ENCODE results near the gene LRFN4. TPM values are rescaled to one million over a fixed set of nuclear protein-coding genes. Genes with fewer than 3 reads are reported as not detected.
A peak's percentile ranks its signal among the peaks of the same experiment; 100 is the strongest.

The LRFN4 gene
- total and polyA plus RNA-seq, 10 donors: 3.3 to 12.0 (median 8.0) TPM

DNA sequence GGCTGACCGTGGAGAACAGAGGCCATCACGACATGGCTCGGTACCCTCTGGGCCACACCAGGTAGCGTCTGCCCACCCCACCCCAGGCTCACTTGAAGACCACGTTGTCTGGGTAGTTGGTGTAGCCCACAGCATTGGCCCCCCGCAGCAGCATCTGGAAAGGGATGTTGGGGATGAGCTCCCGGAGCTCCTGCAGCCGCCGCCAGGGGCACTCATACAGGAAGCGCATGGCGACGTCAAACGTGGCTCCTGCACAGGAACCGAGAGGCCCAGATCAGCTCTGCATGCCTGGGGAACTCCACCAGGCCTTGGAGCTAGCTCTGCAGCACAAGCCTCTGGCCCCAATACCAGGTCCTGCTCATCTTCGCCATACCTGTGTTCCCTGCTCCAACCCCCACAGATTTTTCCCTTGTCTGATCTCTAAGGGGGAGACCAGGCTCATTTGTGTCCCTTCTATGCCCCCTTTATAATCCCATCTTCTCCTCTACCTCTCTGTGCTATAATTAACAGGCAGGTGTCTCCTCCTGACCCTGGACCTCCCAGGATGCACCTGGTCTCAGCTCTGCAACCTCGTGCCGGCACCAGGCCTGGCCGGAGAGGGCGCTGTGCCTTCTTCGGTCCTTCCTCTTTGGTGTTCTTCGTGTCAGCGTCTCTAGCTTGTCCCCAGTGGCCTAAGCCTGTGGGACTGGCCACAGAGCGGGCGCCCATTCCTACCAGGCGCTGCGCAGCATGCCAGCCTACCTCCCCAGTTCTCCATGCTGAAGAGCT, 5.0 kb upstream of the LRFN4 start:
- Histone ChIP-seq H3K27me3 (replicated peaks in 1 of 7) (no peaks in the 10 kb centered on the region), H3K27ac (no peak overlapping the region), H3K9me3 (no peaks in the 10 kb centered on the region), H3K4me1 (peaks cover 5 to 28% (median 16%) of the 10 kb centered on the region in 6 donors), H3K4me3 (no peak overlapping the region), H3K36me3 (peaks cover 0 to 27% (median 11%) of the 10 kb centered on the region in 6 donors)
- TF ChIP-seq POLR2AphosphoS5 (IDR thresholded peaks at IDR 0.05) (no peak), POLR2A (IDR thresholded peaks at IDR 0.05) (no peak)
- TF ChIP-seq, protein P1, sequence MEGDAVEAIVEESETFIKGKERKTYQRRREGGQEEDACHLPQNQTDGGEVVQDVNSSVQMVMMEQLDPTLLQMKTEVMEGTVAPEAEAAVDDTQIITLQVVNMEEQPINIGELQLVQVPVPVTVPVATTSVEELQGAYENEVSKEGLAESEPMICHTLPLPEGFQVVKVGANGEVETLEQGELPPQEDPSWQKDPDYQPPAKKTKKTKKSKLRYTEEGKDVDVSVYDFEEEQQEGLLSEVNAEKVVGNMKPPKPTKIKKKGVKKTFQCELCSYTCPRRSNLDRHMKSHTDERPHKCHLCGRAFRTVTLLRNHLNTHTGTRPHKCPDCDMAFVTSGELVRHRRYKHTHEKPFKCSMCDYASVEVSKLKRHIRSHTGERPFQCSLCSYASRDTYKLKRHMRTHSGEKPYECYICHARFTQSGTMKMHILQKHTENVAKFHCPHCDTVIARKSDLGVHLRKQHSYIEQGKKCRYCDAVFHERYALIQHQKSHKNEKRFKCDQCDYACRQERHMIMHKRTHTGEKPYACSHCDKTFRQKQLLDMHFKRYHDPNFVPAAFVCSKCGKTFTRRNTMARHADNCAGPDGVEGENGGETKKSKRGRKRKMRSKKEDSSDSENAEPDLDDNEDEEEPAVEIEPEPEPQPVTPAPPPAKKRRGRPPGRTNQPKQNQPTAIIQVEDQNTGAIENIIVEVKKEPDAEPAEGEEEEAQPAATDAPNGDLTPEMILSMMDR (IDR thresholded peaks at IDR 0.05 in 8 of 11, conservative IDR thresholded peaks at IDR 0.05 in 3 of 11): peak in 2 of 11 experiments; percentile 10 to 19
- DNase-seq: peak; percentile 64
- 55 to 69% (median 63%) methylated on average over 25 to 26 of the region's 26 CpGs for WGBS, 5 donors
- intact Hi-C loops (cut with DNase I; ENCODE audit: low total_unique reads): no loop called here

DNA sequence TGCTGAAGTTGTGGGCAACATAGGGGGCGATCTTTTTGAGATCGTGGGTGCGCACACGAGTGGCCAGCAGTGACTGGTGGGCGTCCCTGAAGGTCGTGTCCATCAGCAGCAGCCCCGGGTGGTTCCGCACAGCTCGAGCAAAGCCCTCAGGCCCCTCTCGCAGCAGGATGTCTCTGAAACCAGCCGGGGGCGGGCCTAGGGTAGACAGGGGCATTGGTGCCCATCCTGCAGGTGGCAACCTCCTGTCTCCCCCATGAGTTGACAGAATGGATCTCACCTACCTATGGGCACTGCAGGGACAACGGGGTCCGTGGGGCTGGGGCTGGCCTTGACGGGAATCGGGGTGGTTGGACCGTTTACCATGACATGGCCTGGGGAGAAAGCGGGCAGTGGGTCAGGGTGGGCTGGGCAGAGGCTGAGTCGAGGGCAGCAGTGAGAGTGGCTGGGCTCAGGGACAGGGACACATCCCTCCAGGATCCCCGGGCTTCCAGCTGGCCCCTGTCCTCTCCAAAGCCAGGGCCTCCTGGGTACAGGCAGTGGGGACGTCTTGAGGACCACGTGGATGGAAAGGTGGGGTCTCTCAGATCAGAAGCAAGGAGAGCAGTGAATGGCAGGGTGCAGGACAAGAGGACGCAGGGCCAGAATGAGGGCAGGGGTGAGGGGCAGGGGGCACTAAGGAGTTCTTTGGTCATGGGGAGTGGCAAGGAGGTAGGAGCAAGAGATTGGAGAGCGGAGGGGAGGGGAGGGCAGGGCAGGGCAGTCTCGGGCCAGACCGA, 4.2 kb upstream of the LRFN4 start:
- peaks cover 0 to 19% (median 5%) of the 10 kb centered on the region in 6 donors for H3K36me3 ChIP-seq
- 87 to 96% (median 91%) methylated on average over 20 to 26 of the region's 26 CpGs for WGBS, 5 donors
- H3K9me3 ChIP-seq: no peaks in the 10 kb centered on the region
- H3K4me3 ChIP-seq: no peak overlapping the region
- H3K4me1 ChIP-seq: peaks cover 5 to 35% (median 18%) of the 10 kb centered on the region in 6 donors
- TF ChIP-seq POLR2A (IDR thresholded peaks at IDR 0.05) (no peak), POLR2AphosphoS5 (IDR thresholded peaks at IDR 0.05) (no peak)
- TF ChIP-seq, protein P1 (IDR thresholded peaks at IDR 0.05 in 8 of 11, conservative IDR thresholded peaks at IDR 0.05 in 3 of 11): no peak
- no peaks in the 10 kb centered on the region for H3K27me3 ChIP-seq (replicated peaks in 1 of 7)
- intact Hi-C loops (cut with DNase I; ENCODE audit: low total_unique reads): no loop called here
- no peak overlapping the region for H3K27ac ChIP-seq
- peak; percentile 73 for DNase-seq

DNA sequence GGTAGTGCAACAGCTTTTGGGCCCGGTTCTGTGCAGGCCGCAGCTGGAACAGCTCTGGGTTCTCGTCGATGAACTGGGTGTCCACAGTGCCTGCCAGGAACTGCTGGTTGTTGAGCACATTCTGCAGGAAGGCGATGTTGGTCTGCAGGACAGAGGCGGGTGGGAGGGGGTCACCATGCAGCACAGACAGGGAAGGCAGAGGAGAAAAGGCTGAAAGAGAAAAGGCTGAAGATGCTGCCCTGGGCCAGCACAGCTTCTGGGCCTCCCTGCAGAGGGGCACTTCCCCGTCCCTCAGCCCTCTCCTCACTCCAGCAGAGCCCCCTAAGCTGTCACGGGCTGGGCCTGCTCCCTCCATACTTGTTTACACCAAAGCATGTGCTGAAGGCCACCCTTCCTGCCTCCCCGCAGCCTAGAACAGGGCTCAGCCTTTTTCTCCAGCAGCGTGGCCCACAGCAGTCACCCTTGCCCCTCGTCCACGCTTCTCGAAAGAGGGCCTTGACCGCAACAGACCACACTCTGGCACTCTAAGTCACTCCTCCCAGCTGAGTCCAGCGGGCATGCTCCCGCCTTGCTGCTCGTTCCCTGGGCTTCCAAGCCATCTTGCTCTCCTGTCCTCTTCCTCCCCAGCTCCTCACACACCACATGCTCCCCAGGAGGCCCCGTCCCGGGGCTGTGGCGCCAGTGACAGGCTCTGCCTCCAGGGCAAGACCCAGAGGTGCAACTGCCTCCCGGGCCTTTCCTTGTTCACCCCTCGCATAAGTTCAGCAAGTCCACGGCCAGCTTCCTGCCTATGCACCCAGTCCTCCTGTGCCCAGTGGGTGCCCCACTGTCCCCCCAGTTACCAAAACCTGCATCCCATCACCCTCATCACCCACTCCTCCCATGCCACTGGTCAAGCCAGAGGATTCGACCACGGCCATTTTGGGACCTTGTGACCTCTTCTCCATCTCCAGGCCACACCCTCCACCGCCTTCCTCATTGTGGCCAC, 3.3 kb upstream of the LRFN4 start:
- Histone ChIP-seq H3K36me3 (peaks cover 0 to 16% (median 3%) of the 10 kb centered on the region in 6 donors), H3K4me1 (peaks cover 5 to 44% (median 20%) of the 10 kb centered on the region in 6 donors), H3K9me3 (no peaks in the 10 kb centered on the region), H3K27ac (no peak overlapping the region), H3K4me3 (no peak overlapping the region), H3K27me3 (replicated peaks in 1 of 7) (no peaks in the 10 kb centered on the region)
- TF ChIP-seq POLR2A (IDR thresholded peaks at IDR 0.05): no peak
- TF ChIP-seq, protein P1 (IDR thresholded peaks at IDR 0.05 in 8 of 11, conservative IDR thresholded peaks at IDR 0.05 in 3 of 11): no peak
- no peak for TF ChIP-seq POLR2AphosphoS5 (IDR thresholded peaks at IDR 0.05)
- WGBS, 5 donors: 88 to 92% (median 89%) methylated on average over 26 of the region's 26 CpGs
- intact Hi-C loops (cut with DNase I; ENCODE audit: low total_unique reads): no loop called here
- peak; percentile 72 for DNase-seq

Measured in spleen (tissue), 11 donors.